GM10847 (cell line): ENCODE results near the gene TSPAN3.

Experiments
- POLR2A ChIP-seq: IDR thresholded peaks from 2 replicates; pipeline ENCODE4 v1.6.1; 2011; ENCODE audit not compliant: insufficient read length; ENCODE audit errors: extremely low read depth

TSPAN3 gene

GRCh38 chr15:77096138-77096537 is 25.2 kb upstream of the TSPAN3 start:
- no peak for TF ChIP-seq POLR2A

DNA sequence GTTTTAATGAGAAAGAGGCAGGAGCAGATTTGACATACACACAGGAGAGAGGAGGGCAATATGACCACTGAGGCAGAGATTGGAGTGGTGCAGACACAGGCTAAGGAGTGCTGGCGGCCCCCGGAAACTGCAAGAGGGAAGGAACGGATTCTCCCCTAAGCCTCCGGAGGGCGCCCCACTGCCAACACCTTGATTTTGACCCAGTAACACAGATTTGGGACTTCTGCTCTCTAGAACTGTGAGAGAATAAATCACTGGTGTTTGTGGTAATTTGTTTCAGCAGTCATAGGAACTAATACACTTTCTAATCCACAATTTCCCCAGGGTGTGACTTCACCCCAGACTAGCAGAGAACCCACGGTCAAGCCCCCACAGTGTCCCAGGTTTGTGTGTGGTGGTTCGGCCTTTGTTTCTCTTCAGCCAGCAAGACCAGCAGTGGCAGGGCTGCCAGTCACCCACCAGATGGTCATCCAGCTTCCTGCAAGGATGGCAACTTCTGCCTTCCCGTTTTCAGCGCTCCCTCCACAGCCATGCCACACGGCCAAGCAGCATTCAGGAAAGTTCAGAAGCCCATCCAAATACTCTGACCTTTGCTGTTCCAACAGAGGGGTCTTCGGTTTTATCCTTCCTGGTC is 23.6 kb upstream of the TSPAN3 start:
- TF ChIP-seq POLR2A, result no peak

- no peak for TF ChIP-seq POLR2A
Observed at GRCh38 chr15:77093436-77093835, 22.5 kb upstream of the TSPAN3 start.

DNA sequence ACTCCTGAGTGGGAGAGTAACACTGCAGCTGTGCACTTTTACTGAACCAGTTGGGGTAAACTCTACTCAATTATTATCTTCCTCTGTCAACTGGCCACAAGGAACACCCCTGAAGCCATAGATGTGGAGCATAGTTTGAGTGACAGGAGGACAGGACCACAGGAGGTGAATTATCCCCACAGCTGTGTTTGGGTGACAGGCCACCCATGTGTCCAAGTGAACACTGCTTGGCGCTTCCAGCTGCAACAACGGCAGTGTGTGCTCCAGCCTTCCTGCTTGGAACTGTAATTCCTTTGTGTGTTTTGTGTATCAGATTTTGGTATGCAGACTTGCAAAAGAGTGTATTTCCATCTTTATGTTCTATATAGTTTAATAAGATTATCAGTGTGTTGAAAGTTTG is 20.2 kb upstream of the TSPAN3 start:
- no peak for TF ChIP-seq POLR2A

GRCh38 chr15:77087213-77087612 is 16.3 kb upstream of the TSPAN3 start:
- TF ChIP-seq POLR2A, result no peak

- no peak for TF ChIP-seq POLR2A
Observed at GRCh38 chr15:77085297-77085696, 14.4 kb upstream of the TSPAN3 start.

DNA sequence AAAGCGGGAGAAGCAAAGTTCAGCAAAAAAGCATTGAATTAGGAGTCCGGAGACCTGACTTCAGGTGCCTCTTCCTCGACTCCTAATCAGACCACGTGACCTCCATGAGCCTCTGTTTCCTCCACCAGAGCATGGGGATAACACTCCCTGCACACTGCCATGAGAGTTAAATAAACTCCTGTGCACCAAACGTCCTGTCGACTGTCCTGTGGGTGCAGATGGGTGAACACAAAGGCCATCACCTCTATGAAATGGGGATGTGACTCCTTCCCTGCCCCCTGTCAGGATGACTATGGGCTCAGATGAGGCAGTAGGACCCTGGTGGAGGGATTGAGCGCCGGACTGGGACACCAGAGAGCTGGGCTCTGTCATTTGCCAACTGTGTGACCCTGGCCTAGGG is 13.5 kb upstream of the TSPAN3 start:
- no peak for TF ChIP-seq POLR2A

DNA sequence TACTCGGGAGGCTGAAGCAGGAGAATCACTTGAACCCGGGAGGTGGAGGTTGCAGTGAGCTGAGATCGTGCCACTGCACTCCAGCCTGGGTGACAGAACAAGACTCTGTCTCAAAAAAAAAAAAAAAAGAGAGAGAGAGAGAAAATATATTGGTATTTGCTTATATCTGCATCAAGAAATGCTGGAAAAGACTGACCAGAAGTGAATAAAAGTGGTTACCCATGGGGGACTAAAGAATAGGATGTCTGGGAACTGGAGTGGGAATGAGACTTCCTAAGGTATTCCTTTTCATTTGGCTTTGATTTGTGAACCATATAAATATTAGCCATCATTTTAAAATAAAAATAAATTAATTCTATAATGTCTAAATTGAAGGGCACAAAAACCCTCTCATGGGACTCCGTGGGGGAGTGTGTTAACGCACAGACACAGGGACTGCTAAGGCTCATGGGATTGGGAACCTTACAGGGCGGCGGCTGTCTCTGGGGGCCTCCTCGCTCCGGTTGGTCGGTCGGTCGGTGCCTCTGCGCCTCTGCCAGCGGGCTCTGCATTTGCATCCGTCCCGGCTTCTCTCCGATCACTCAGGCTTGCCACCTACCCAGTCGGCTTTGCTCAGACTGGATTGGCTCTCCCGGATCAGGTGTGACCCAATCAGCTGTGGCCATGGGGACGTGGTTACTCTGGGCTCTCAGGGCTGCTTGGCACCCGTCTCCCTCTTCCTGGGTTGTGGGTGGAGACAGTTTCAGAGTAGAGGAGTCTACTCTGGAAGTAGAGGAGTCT is 12.7 kb upstream of the TSPAN3 start:
- no peak for TF ChIP-seq POLR2A

- no peak for TF ChIP-seq POLR2A
Observed at GRCh38 chr15:77081971-77082370, 11.1 kb upstream of the TSPAN3 start.

DNA sequence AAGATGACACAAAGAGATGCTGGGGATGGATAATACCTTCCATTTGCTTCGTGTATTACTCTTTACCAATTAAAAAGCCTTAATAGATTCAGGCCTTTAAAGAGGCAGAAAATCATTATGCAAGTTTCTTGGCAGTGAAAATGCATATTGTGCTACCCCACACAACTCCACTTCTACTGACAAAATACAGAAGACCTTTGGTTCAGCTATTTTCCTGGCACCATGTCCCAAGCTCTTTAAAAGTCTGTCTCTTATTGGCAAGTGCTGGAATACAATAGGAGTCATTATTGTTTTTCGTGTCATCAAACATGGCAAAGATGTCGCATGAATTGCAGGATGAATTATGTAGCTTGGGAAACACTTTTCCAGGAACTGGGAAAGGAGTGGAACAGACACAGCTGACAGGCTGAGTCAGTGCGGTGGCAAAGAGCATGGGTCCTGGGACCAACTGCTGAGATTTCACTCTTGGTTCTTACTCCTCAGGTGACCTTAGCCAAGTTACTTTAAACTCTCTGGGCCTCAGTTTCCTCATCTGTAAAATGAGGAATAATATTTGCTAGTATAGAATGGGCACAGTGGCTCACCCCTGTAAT is 5.5 kb upstream of the TSPAN3 start:
- no peak for TF ChIP-seq POLR2A

DNA sequence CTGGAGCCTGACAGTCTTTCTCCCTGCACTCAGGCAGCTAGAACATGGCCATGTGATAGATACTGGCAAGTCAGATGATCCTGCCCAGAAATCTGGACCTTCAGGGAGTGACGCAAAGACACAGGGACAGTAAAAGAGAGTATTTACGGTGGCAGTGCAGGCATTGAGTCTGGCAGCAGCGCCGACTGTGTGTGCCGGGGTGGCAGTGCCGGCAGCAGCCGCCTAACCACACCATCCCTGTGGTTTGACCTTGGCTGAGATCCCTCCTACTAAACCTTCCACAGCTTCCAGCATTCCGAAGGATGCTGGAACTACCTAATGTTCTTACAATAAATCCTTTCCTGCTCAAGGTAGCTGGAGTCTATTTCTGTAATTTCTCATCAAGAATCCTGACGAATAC is 4.6 kb upstream of the TSPAN3 start:
- TF ChIP-seq POLR2A, result no peak

GRCh38 chr15:77074350-77074749 is 3.4 kb upstream of the TSPAN3 start:
- TF ChIP-seq POLR2A, result no peak

DNA sequence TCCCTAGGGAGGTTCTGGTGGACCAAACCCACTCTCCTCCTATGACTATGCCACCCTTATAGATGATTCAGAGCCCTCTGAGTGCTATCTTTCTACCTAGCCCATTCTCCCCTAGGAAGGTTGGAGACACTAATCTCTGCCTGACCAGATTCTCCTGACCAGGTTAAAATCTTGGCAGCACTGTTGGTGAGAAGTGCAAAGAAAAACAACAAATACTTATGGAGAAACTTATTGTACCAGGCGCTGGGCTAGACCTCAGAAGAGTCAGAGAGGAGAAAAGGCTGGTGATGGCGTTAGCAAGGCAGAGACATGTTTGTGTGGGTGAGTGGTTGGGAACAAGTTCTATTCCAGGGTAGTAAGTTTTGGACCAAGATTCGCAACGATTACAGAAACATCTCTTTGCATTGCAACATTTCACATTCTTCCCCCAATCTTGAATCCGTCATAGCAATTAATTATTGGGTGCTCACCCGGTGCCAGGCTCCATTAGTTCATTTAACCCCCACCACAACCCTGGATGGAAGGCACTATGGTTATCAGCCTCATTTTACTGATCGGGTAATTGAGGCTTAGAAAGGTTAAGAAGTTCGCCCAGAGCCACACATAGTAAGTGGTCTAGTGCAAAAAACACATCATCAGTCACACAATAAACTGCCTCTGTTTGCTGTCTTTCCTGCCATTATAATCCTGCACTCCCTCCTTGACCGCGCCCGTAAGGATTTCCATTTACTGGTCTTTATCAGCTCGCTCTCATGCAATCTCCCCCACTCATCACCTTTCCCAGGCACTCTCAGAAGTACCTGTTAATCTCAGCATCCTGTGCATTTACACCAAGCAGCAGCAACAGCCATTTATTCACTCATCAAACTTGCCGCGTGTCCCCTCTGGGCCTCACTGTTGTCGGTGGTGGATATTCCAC is 655 bp upstream of the TSPAN3 start:
- TF ChIP-seq POLR2A, result no peak

- TF ChIP-seq POLR2A, result no peak
Observed at GRCh38 chr15:77070180-77070494, 772 bp downstream of the TSPAN3 start.

DNA sequence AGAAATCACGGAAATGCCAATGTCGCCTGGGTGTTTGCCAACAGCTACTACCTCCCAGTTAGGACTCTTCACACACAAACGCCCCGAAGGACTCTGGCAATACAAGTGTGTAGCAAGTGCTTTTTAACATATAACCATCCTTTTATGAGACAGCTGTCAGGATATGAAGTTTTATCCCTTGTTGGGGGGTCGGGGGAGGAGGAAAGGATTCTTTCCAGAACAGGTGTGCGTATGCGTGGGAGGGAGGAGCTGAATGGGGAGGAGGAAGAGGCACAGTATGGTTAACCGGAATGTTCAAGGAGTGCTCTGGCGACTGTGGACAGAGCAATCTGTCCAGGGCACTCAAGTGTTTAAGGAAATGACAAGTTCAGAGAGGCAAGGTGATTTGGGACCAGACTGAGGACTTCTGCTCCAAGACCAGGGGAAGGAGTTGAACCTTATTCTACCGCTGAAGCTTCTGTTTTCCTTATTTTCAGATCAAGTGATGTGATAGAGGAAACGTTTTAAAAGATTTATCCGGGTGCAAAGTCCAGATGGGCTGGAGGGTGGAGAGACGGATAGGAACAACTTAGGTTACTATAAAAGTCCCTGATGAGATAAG is 1.3 kb downstream of the TSPAN3 start:
- no peak for TF ChIP-seq POLR2A
